Measurements from ENCODE around the gene CADPS.

CADPS gene

GRCh38 chr3:62553811-62554210 is 321.4 kb downstream of the CADPS start:
- TF ChIP-seq SUZ12 (IDR thresholded peaks at IDR 0.05; ENCODE audit: extremely low read depth, insufficient read depth, insufficient read length) (no peak), YY1 (IDR thresholded peaks at IDR 0.05; ENCODE audit: insufficient read depth, insufficient read length) (no peak), ZNF274 (IDR thresholded peaks at IDR 0.05; ENCODE audit: low read depth, low read length) (no peak)
- Histone ChIP-seq H3K9me3 (ENCODE audit: insufficient read depth, low read length) (no peaks in the 10 kb centered on the region), H3K9ac (ENCODE audit: insufficient read length, low read depth) (no peak overlapping the region), H3K27me3 (ENCODE audit: insufficient read depth, insufficient read length) (peaks cover 8% of the 10 kb centered on the region), H3K36me3 (ENCODE audit: insufficient read depth, insufficient read length, low read length) (no peaks in the 10 kb centered on the region), H3K4me1 (ENCODE audit: insufficient read depth, insufficient read length) (no peaks in the 10 kb centered on the region), H3K4me3 (ENCODE audit: insufficient read length, low read depth) (no peak overlapping the region)
- no peak for DNase-seq (ENCODE audit: low read depth, low spot score)

GRCh38 chr3:62551556-62551955 is 323.7 kb downstream of the CADPS start:
- no peak for DNase-seq (ENCODE audit: low read depth, low spot score)
- Histone ChIP-seq H3K27me3 (ENCODE audit: insufficient read depth, insufficient read length) (no peaks in the 10 kb centered on the region), H3K9me3 (ENCODE audit: insufficient read depth, low read length) (no peaks in the 10 kb centered on the region), H3K36me3 (ENCODE audit: insufficient read depth, insufficient read length, low read length) (no peaks in the 10 kb centered on the region), H3K4me3 (ENCODE audit: insufficient read length, low read depth) (no peak overlapping the region), H3K9ac (ENCODE audit: insufficient read length, low read depth) (no peak overlapping the region), H3K4me1 (ENCODE audit: insufficient read depth, insufficient read length) (no peaks in the 10 kb centered on the region)
- no peak for TF ChIP-seq ZNF274 (IDR thresholded peaks at IDR 0.05; ENCODE audit: low read depth, low read length)
- TF ChIP-seq YY1 (IDR thresholded peaks at IDR 0.05; ENCODE audit: insufficient read depth, insufficient read length), result no peak
- no peak for TF ChIP-seq SUZ12 (IDR thresholded peaks at IDR 0.05; ENCODE audit: extremely low read depth, insufficient read depth, insufficient read length)

GRCh38 chr3:62550439-62550838 is 324.8 kb downstream of the CADPS start:
- Histone ChIP-seq H3K36me3 (ENCODE audit: insufficient read depth, insufficient read length, low read length) (no peaks in the 10 kb centered on the region), H3K4me3 (ENCODE audit: insufficient read length, low read depth) (no peak overlapping the region), H3K4me1 (ENCODE audit: insufficient read depth, insufficient read length) (no peaks in the 10 kb centered on the region), H3K9me3 (ENCODE audit: insufficient read depth, low read length) (no peaks in the 10 kb centered on the region), H3K27me3 (ENCODE audit: insufficient read depth, insufficient read length) (no peaks in the 10 kb centered on the region), H3K9ac (ENCODE audit: insufficient read length, low read depth) (no peak overlapping the region)
- DNase-seq (ENCODE audit: low read depth, low spot score), result no peak
- TF ChIP-seq ZNF274 (IDR thresholded peaks at IDR 0.05; ENCODE audit: low read depth, low read length) (no peak), SUZ12 (IDR thresholded peaks at IDR 0.05; ENCODE audit: extremely low read depth, insufficient read depth, insufficient read length) (no peak), YY1 (IDR thresholded peaks at IDR 0.05; ENCODE audit: insufficient read depth, insufficient read length) (no peak)

- H3K4me3 ChIP-seq (ENCODE audit: insufficient read length, low read depth), result no peak overlapping the region
- no peaks in the 10 kb centered on the region for H3K36me3 ChIP-seq (ENCODE audit: insufficient read depth, insufficient read length, low read length)
- no peaks in the 10 kb centered on the region for H3K27me3 ChIP-seq (ENCODE audit: insufficient read depth, insufficient read length)
- no peaks in the 10 kb centered on the region for H3K4me1 ChIP-seq (ENCODE audit: insufficient read depth, insufficient read length)
- TF ChIP-seq YY1 (IDR thresholded peaks at IDR 0.05; ENCODE audit: insufficient read depth, insufficient read length), result no peak
- no peak for TF ChIP-seq ZNF274 (IDR thresholded peaks at IDR 0.05; ENCODE audit: low read depth, low read length)
- no peak for TF ChIP-seq SUZ12 (IDR thresholded peaks at IDR 0.05; ENCODE audit: extremely low read depth, insufficient read depth, insufficient read length)
- H3K9ac ChIP-seq (ENCODE audit: insufficient read length, low read depth), result no peak overlapping the region
- H3K9me3 ChIP-seq (ENCODE audit: insufficient read depth, low read length), result no peaks in the 10 kb centered on the region
- no peak for DNase-seq (ENCODE audit: low read depth, low spot score)
Measured at GRCh38 chr3:62548528-62549205, 326.5 kb downstream of the CADPS start.

- no peak for DNase-seq (ENCODE audit: low read depth, low spot score)
- TF ChIP-seq YY1 (IDR thresholded peaks at IDR 0.05; ENCODE audit: insufficient read depth, insufficient read length) (no peak), ZNF274 (IDR thresholded peaks at IDR 0.05; ENCODE audit: low read depth, low read length) (no peak), SUZ12 (IDR thresholded peaks at IDR 0.05; ENCODE audit: extremely low read depth, insufficient read depth, insufficient read length) (no peak)
- Histone ChIP-seq H3K27me3 (ENCODE audit: insufficient read depth, insufficient read length) (no peaks in the 10 kb centered on the region), H3K4me3 (ENCODE audit: insufficient read length, low read depth) (no peak overlapping the region), H3K9me3 (ENCODE audit: insufficient read depth, low read length) (no peaks in the 10 kb centered on the region), H3K36me3 (ENCODE audit: insufficient read depth, insufficient read length, low read length) (no peaks in the 10 kb centered on the region), H3K4me1 (ENCODE audit: insufficient read depth, insufficient read length) (no peaks in the 10 kb centered on the region), H3K9ac (ENCODE audit: insufficient read length, low read depth) (no peak overlapping the region)
Measured at GRCh38 chr3:62546266-62546665, 328.9 kb downstream of the CADPS start.

GRCh38 chr3:62542185-62542584 is 333.0 kb downstream of the CADPS start:
- Histone ChIP-seq H3K36me3 (ENCODE audit: insufficient read depth, insufficient read length, low read length) (no peaks in the 10 kb centered on the region), H3K9ac (ENCODE audit: insufficient read length, low read depth) (no peak overlapping the region), H3K27me3 (ENCODE audit: insufficient read depth, insufficient read length) (no peaks in the 10 kb centered on the region), H3K4me3 (ENCODE audit: insufficient read length, low read depth) (no peak overlapping the region), H3K4me1 (ENCODE audit: insufficient read depth, insufficient read length) (no peaks in the 10 kb centered on the region), H3K9me3 (ENCODE audit: insufficient read depth, low read length) (no peaks in the 10 kb centered on the region)
- TF ChIP-seq SUZ12 (IDR thresholded peaks at IDR 0.05; ENCODE audit: extremely low read depth, insufficient read depth, insufficient read length), result no peak
- TF ChIP-seq YY1 (IDR thresholded peaks at IDR 0.05; ENCODE audit: insufficient read depth, insufficient read length), result no peak
- TF ChIP-seq ZNF274 (IDR thresholded peaks at IDR 0.05; ENCODE audit: low read depth, low read length), result no peak
- DNase-seq (ENCODE audit: low read depth, low spot score), result no peak

- Histone ChIP-seq H3K9ac (ENCODE audit: insufficient read length, low read depth) (no peak overlapping the region), H3K36me3 (ENCODE audit: insufficient read depth, insufficient read length, low read length) (no peaks in the 10 kb centered on the region), H3K27me3 (ENCODE audit: insufficient read depth, insufficient read length) (no peaks in the 10 kb centered on the region), H3K4me3 (ENCODE audit: insufficient read length, low read depth) (no peak overlapping the region), H3K4me1 (ENCODE audit: insufficient read depth, insufficient read length) (no peaks in the 10 kb centered on the region), H3K9me3 (ENCODE audit: insufficient read depth, low read length) (no peaks in the 10 kb centered on the region)
- DNase-seq (ENCODE audit: low read depth, low spot score), result no peak
- TF ChIP-seq ZNF274 (IDR thresholded peaks at IDR 0.05; ENCODE audit: low read depth, low read length) (no peak), YY1 (IDR thresholded peaks at IDR 0.05; ENCODE audit: insufficient read depth, insufficient read length) (no peak), SUZ12 (IDR thresholded peaks at IDR 0.05; ENCODE audit: extremely low read depth, insufficient read depth, insufficient read length) (no peak)
Measured at GRCh38 chr3:62539762-62540161, 335.5 kb downstream of the CADPS start.
